ENCODE results near the gene CACNA1B.
"Not testable (repeated sequence)": the region's sequence is repeated elsewhere in the genome, so short reads cannot be mapped to it uniquely, and the experiment has no call there.

The CACNA1B gene

DNA sequence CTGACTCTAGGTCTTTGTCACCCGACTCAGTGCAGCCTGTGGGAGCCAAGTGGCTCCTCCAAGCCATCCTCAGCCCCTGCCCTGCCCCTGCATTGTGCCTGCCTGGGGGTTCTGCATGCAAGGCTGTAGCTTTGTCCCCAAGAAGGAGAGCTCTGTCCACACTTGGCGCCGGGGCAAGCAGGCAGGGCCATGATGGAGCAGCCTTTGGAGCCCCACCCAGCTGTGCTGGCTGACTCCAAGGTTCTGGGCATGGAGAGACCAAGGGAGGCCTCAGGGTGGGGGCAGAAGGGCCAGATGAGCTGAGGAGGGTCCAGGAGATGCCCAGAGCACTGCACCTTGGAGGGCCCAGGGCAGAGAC lies 226.2 kb downstream of the CACNA1B start:
- DNase-seq = no peak

DNA sequence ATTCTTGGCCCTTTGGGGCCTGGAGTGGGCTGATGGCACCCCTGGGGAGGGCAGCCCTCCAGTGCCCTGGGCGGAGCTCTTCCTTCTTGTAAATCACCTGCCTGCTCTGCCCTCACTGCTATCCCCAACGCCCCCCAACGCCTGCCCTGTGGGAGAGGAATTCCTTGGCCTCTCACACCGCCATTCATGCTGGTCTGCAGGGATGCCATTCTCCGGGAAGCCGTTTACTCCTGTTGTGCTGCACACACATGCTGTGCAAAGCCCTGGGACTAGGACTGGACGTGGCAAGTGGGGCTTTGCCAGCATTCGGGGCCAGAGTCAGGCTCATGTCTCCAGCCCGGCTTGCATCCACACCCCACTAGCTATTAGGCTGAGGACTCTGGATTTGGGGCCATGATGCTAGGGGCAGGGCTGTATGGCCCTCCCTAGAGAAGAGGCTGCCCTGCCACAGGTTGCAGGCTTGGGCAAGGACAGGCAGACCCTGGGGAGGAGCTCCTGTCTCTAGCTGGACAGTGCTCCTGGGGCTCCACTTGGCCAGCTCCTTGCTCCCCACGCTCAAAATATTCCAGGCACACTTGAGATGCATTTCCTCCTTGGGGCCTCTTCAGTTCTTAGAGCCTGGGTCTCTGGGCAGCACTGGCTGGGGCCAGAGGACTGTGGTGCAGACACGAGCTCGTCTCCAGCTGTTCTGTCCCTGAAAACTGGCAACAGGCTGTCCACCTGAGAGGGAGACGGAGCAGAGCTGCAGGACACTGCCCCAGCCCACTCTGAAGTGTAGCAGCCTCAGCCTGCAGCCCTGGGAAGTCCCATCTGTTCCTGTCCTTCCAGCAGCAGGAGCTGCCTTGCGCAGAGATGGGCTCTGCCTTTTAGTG lies 226.9 kb downstream of the CACNA1B start:
- no peak for DNase-seq

DNA sequence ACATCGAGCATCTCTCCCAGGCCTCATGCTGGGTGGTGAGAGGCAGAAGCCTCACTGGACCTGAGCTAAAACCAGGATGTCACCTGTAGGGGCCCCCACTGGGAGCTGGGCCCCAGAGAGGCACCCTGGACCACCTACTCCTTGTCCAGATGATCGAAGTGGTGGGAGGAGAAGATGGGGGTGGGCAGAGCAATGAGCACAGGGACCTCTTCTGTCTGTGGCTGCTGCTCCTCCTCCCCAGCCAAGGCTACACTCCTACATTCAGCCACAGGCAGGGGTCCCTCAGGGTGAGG lies 227.5 kb downstream of the CACNA1B start:
- DNase-seq = no peak

DNA sequence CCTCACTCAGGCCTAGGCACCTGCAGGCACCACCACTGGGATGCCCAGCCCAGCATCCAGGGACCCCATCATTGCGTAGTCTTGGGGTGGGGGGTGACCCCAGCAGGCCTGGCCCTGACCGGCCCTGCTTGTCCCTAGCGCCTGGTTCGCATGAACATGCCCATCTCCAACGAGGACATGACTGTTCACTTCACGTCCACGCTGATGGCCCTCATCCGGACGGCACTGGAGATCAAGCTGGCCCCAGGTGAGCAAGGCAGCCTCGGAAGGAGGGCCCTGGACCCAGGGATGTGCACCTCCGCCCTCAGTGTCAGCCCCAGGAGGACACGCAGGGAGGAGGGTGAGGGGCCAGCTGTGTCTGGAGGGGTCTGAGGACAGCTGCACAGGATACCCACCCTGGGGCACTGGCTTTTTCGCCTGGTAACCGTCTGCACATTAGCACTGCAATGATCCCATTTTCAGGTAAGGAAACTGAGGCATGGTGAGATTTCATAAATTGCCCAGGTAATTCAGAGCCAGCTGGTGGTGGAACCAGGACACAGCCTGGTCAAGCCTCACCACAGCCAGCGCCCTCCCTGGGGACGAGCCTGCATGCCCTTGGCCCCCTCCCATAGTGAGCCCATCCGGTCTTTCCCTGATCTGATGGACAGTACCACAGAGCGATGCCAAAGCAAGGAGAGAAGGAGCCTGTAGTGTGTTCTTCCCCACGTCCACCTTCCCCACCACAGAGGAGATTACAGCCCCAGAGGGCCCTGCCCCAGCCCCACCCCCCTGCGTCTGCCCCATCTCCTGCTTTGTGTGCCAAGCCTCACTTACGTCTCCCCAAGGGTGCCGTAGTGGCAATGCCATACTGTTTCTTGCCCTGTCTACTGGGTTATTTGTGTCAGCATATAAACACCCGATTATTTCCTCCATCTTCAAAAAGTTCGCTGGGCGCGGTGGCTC lies 228.3 kb downstream of the CACNA1B start:
- no peak for DNase-seq

DNA sequence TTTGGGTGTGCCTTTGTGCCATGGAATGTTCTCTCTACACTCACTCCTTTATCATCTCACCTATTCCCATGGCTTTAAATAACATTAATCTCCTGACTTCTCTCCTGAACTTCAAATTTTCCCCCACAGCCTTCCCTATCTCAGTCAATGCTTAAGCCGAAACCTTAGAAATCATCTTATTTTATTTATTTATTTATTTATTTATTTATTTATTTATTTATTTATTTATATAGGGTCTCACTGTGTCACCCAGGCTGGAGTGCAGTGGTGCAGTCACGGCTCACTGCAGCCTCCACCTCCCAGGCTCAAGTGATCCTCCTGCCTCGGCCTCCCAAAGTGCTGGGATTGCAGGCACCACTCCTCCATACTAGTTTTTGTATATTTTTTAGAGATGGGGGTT lies 229.5 kb downstream of the CACNA1B start:
- DNase-seq = not testable (repeated sequence)

DNA sequence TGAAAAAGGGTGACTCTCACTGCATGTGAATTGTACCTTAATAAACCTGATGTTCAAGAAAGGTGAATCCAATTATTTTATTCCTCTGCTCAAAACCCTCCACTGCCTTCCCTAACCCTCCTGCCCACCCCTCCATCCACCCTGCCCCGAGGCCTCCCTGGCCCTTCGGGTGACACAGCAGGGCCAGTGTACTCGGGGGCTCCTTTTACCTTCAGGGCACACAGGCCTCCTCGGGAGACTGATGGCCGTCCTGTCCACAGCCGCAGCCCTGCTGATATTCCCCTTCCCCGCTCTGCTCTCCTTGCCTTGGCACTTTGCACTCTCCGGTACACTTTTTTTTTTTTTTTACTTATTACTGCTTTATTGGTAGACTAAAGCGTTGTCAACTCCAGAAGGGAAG lies 234.0 kb downstream of the CACNA1B start:
- DNase-seq = no peak

DNA sequence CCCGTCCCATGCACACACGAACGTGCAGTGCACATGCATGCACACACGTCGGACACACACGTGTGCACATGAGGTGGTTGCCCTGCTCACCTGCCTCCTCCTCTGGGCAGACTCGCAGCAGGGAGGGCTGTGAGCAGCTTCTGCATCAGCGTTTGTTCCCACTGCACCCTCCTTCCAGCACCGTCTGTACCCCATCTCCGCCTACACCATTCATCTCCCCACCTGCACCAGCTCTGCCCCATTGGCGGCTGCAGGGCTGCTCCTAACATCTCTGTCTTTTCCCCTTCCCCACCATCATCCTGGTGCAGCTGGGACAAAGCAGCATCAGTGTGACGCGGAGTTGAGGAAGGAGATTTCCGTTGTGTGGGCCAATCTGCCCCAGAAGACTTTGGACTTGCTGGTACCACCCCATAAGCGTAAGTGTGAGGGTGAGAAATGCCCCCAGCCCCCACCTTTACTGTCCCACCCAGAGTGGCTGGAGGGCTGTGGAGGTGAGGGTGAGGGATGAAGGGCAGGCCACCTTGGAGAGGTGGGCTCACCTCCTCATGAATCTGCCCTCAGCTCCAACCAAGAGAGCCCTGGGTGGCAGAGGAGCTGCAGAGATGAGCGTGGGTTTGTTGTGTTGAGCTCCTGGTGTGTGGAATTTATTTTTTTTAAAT lies 234.6 kb downstream of the CACNA1B start:
- DNase-seq = no peak

DNA sequence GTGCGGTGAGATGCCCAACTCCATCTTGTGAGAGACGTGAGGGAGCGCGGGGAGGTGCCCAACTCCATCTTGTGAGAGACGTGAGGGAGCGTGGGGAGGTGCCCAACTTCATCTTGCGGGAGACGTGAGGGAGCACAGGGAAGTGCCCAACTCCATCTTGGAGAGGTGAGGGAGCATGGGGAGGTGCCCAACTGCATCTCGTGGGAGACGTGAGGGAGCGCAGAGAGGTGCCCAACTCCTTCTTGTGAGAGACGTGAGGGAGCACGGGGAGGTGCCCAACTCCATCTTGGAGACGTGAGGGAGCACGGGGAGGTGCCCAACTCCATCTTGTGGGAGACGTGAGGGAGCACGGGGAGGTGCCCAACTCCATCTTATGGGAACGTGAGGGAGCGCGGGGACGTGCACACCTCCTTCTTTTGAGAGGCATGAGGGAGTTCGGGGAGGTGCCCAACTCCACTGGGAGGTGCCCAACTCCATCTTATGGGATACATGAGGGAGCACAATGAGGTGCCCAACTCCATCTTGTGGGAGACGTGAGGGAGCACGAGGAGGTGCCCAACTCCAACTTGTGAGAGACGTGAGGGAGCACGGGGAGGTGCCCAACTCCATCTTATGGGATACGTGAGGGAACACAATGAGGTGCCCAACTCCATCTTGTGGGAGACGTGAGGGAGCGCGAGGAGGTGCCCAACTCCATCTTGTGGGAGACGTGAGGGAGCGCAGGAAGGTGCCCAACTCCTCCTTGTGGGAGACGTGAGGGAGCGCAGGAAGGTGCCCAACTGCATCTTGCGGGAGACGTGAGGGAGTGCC lies 235.4 kb downstream of the CACNA1B start:
- no peak for DNase-seq

DNA sequence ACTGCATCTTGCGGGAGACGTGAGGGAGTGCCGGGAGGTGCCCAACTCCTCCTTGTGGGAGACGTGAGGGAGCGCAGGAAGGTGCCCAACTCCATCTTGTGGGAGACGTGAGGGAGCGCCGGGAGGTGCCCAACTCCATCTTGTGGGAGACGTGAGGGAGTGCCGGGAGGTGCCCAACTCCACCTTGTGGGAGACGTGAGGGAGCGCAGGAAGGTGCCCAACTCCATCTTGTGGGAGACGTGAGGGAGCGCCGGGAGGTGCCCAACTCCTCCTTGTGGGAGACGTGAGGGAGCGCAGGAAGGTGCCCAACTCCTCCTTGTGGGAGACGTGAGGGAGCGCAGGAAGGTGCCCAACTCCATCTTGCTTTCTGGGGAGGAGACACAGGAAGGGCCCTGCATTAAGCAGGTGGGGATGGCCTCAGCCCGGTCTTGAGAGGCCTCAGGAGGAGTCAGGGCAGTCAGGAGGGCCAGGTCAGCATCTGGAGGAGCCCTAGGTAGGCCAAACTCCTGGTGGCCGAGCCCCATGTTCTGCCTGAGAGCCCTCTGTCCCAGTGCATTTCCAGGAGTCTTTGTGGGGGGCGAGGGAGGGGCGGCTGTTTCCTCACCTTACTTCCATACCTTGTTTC lies 236.2 kb downstream of the CACNA1B start:
- DNase-seq = peak; percentile 1

DNA sequence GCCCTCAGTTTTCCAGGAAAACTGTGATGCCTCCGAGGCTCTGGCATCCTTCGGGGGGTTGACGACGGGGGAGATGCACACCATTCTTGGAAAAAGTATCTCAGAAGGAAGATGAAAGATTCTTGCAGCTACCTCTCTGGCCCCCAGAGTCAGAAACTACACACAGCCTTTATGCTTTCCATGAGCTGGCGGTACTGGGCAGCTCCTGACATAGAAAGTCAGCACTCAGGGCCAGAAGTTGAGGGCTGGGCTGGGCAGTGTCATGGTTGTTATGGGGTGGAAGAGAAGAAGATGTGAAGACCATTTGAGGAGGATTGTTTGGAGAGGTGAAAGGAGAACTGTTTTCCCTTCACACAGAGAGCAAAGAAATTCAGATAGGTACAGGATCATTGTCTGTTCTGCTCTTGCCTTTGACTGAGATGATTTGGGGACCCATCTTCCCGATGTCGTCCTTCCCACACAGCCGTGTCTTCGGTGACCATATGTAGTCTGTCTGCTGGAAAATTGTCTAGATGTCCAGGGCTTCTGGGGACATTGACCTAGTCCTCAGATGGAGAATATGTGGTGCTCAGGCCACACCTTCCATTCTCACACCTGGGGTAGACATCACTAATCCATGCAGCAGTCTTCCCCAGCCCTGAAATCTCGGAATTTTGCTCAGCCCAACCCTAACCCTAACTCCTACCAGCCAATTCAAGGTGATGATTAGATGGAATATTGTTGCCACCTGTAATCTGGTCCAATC lies 237.1 kb downstream of the CACNA1B start:
- no peak for DNase-seq

DNA sequence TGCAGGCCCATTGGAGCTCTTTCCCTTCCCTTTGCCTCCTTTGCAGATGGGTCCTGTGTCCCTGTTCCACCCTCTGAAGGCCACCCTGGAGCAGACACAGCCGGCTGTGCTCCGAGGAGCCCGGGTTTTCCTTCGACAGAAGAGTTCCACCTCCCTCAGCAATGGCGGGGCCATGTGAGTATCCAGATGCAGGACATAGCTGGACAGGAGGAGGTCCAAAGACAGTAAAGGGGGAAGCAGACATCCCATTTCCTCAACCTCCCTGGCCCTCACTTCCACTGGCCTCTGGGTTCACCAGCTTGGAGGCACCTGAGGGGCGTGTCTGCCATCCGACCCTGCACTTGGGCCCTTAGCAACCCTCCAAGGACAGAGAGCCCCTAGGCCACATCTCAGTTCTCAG lies 237.9 kb downstream of the CACNA1B start:
- DNase-seq = no peak

DNA sequence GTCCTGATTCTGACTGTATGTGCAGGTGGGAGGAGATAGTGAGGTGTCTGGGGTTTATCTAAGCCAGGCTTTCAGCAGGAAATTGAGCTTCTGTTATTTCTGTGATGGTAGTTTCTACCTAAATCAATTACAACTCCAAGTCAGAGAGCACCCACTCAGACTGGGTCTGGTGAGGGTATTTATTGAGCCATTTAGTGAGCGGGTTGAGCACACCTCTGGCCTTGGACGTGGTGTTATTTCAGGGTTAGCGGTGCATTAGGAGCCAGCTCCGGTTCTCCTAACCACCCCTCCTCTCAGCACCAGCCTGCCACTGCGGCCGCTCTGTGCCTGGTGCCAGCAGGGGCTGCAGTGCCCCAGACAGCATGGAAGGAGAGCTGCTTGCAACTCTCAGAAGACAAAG lies 238.9 kb downstream of the CACNA1B start:
- DNase-seq = no peak

DNA sequence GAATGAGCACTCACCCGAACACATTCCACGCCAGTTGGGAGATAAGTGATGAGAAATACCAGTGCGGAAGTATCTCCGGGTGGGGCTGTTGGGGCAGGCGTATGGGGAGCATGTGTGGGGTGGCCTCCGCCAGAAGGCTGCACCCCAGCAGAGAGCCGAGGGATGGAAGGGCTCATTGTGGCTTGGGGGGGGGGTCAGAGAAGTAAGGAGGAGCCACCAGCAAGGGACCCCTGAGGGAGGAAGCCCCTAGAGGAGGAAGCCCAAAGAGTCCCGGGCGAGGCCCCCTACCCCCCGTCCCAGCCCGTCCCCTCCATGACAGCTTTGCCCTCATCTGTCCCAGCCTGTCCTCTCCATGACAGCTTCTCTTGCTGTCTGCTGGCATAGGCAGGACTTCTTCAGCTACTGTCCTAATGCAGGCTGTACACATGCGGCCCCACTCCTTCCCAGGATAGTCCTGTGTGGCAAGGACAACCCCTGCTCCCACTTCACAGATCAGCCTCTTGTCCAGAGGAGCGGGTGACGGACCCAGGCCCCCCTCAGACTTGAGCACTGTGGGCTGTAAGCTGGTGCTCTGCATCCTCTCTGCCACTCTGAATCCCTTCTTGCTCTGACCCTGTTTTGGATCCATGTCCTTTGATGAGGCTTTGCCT lies 239.6 kb downstream of the CACNA1B start:
- DNase-seq = no peak

DNA sequence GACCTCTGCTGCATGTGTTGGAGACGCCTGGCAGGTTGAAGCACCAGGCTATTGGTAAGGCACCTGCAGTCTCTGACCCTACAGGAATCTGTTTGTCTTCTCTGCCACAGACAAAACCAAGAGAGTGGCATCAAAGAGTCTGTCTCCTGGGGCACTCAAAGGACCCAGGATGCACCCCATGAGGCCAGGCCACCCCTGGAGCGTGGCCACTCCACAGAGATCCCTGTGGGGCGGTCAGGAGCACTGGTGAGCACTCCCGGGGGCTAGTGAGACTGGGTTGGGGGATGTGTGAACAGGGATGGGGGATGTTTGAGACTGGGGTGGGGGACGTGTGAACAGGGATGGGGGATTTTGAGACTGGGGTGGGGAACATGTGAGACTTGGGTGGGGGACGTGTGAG lies 240.3 kb downstream of the CACNA1B start:
- DNase-seq = no peak

DNA sequence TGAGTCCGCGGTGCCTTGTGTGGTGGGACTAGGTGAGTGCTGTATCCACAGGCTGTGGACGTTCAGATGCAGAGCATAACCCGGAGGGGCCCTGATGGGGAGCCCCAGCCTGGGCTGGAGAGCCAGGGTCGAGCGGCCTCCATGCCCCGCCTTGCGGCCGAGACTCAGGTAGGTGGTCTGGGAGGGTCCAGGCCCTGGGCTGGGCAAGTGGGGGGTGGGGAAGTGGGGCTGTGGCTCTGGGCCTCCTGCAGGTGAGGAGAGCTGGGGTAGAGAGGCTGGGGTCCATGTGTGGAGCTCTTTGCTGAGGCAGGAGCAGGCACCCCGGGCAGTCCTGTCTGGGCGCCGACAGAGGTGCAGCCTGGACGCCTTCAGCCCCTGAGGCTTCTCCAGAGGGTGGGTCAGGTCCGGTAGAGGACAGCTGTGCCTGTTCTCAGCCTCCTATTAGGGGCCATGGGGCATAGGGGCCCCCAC lies 241.1 kb downstream of the CACNA1B start:
- no peak for DNase-seq

DNA sequence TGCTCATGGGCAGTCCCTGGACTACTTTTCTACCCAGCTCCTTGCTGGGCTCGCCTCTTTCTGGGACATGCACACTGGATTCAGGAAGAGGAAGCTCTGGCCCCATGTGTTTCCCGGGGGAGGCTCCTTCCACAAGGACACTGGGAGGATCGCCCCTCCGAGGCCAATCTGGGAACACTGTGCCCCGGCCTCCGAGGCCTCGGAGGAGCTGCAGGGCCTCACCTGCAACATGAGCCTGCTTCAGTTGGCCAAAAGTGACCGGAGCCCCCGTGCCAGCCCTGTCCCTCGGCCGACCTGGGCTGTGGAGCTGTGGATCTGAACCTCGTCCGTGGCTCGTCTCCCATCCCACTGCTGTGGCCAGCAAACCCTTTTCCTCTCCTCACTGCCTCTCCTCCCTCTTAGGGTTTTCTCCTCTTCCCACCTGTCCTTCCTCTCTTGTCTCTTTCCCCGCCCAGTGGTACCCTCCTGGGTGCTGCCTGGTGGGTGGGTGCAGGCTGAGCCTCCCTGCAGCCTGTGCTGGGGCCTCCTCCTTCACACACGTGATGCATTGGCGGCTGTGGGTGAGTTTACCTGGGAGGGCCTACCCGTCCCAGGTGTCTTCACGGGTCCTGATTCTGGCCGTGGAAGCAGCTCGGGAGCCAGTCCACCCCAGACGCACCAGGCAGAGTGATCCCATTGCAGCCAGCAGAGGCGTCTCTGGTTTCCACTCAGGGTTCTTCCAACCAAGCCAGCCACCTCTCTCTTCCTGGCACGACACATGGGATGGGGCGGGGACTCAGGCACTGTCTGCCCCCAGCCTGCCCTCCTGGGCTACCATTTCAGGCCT lies 241.8 kb downstream of the CACNA1B start:
- DNase-seq = no peak

DNA sequence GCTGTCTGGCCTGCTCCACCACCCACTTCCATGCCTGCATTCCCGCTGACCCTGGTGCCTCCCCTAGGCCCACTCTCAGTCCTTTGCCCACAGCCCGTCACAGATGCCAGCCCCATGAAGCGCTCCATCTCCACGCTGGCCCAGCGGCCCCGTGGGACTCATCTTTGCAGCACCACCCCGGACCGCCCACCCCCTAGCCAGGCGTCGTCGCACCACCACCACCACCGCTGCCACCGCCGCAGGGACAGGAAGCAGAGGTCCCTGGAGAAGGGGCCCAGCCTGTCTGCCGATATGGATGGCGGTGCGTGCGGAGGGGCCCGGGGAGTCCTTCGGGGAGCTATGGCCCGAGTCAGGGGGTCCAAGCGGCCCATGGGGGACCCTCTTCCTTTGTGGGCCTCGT lies 242.5 kb downstream of the CACNA1B start:
- no peak for DNase-seq

DNA sequence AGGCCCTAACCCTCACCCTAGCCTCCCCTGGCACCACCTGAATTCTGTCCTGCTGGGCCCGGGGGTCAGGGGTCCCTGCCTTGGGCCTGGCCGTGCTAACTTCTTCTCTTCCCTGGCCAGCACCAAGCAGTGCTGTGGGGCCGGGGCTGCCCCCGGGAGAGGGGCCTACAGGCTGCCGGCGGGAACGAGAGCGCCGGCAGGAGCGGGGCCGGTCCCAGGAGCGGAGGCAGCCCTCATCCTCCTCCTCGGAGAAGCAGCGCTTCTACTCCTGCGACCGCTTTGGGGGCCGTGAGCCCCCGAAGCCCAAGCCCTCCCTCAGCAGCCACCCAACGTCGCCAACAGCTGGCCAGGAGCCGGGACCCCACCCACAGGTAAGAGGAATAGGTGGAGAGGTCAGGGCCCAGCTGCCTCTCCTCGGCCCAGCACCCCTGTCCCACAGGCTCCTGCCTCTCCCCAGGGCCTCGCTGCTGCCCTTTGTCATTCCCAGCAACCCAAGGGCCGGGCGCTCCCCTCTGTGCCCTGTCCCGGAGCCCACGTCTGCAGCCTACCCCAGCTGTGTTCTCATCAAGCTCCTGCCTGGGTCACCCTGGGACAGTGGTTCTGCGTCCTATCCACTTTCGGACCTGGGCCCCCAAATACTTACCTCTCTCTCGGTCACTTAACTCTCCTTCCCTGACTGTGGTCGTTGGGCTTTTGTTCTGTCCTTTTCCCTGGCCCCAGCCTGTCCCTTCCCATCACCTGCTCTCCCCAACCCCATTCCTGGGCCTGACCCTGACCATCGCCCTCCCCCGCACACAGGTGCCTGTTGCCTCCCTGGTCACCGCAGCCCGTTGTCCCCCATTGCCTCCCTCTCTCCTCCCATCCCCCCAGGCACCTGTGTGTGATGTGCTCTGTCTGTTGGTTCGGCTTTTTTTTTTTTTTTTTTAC lies 243.2 kb downstream of the CACNA1B start:
- no peak for DNase-seq
